GM18499 (cell line): Measurements from ENCODE around the gene FBXL17.

ENCODE experiments used
- ATAC-seq: cut with Tn5 transposase; IDR thresholded peaks from one replicate; pipeline ENCODE4 v1.9.1; 2021; ENCODE audit warnings: moderate number of reproducible peaks; ENCODE audit not compliant: insufficient read depth, unreplicated experiment

FBXL17 gene

GRCh38 chr5:108109059-108109458, 272.8 kb downstream of the FBXL17 start:
- no peak for ATAC-seq

DNA sequence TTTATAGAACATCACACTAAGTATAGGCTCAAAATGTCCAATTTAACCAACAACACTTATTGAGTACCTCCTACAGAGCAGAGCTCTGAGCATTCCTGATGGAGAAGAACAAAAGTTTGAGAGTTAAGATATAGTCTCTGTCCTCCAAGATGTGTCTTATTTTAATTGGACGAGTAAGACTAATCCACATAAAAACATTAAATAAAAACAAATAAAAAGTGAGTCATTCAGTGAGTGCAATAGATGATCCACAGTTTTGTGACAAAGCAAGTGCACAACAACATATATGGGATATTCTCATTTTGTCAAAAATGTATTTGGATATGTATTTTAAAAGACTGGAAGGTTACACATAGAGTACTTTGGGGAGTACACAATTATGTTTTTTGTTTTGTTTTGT, 277.4 kb downstream of the FBXL17 start:
- no peak for ATAC-seq

- no peak for ATAC-seq
Measured at GRCh38 chr5:108102463-108102862, 279.4 kb downstream of the FBXL17 start.

GRCh38 chr5:108101821-108102220, 280.1 kb downstream of the FBXL17 start:
- ATAC-seq, result no peak

DNA sequence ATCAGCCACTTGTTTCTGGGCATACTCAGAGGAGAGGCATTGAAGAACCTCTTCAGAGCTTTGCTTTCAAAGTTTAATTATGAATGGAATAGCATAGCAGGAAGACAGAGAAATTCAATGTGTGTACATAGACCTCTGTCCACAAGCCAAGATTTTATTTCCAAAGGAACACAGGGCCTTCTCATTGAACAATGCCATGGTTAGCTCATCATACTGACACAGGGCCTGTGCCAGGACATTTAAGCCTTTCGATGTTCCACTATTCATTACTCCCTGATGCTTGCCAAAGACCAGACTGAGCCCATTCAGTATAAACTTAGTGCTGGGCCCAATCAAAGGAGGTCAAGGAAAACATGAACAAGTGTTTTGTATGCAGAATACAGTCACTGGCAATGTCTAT, 280.8 kb downstream of the FBXL17 start:
- ATAC-seq, result no peak

DNA sequence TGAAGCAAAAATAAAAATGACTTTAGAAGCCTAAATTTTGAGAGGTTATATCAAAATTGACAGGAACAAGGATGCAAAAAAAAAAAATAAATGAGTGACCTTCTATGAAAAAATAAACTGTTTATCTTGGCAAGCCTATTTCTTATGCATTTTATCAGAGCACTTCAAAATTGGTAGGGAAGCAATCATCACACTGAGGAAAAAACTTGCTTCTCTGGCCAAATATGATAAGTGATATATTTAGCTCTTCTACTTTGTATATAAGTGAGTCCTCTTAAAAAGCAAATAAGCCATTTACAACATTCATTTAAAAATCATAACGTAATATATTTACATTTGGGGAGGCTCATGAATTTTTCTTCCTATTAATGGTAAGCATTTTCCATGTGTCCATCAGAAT, 287.1 kb downstream of the FBXL17 start:
- ATAC-seq, result no peak

DNA sequence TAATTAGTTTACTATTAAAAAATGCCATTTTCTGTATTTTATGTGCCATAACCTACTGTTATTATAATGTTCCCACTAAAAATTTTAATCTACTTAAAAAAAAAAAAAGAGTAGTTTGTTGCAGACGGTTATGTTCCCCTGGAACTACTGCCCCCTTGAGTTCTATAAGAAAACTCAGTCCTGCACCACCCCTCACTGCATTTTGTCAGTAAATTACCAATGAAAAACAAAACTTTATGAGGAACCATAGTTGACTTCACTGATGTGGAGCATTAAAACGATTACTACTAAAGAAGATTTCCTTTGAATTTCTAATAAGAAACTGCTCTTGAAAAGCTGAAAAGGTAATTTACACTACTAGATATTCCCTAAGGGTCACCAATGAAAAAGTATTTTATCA, 288.7 kb downstream of the FBXL17 start:
- ATAC-seq, result no peak

- no peak for ATAC-seq
Measured at GRCh38 chr5:108090946-108091345, 291.0 kb downstream of the FBXL17 start.

- no peak for ATAC-seq
Measured at GRCh38 chr5:108084105-108084504, 297.8 kb downstream of the FBXL17 start.

- no peak for ATAC-seq
Measured at GRCh38 chr5:108083232-108083631, 298.7 kb downstream of the FBXL17 start.

DNA sequence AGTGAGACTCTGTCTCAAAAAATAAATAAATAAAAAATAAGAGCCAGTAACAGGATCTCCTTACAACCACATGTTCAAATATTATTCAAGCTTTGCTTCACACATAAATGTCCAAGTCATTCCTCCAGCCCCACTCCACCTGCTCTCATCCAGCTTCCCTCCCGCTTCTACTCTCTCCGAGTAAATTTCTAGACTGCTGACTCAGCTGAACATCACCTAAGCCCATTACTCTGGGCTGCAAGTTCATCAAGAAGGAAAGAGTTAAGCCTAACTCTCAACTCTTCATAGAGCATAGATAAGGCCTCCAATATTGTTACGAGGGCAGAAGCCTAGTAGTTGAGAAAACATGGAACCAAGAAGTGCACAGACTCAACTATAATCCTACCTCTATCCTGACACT, 300.2 kb downstream of the FBXL17 start:
- no peak for ATAC-seq

GRCh38 chr5:108079753-108080152, 302.1 kb downstream of the FBXL17 start:
- ATAC-seq, result no peak

DNA sequence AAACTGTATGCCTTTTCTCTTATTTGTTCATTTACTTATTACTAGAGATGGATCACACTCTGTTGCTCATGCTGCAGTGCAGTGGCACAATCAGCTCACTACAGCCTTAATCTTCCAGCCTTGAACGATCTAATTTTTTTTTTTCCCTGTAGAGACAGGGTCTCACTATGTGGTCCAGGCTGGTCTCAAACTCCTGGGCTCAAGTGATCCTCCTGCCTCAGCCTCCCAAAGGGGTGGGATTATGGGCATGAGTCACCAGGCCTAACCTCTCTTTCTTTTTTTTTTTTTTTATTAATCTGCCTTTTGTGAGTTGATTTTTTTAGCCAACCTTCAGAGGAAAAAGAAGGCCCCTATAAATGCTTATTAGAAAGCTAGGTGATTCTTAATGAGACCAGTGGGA, 303.0 kb downstream of the FBXL17 start:
- ATAC-seq, result no peak

DNA sequence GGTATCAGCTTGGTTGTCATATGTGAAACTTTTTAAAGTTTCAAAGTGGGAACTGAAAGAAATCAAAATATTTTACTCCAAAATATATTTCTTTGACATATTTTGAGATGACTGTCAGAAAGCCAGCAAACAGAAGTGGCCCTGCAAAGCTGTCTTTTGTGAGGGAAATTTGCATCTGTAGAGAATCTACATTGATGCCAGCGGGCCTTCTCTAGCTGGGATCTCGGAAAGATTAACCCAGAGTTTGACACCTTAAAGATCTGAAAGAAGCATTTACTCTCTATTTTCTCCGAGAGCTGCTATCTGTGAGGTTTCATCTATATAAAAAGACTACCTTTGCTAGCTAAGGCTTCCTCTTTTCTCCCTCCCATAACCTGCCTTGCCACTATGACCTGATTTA, 303.6 kb downstream of the FBXL17 start:
- no peak for ATAC-seq

DNA sequence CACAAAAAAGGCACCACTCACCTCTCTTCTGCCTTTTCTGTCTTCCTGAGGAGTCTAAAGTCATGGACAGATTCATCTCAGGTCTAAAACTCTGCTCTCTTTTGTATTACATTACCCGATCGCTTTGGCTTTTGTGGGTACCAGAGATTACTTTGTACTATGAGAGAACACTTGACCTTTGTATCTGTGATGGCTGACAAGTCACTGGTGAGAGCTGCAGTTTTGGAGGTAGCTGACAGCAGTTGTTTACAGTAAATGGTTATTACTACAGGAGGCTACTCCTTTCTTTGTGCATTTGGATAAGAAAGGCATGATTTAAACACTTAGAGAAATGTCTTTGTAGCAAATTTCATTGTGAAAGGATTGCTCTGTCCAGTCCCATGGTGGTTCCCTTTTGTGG, 307.3 kb downstream of the FBXL17 start:
- ATAC-seq, result no peak

DNA sequence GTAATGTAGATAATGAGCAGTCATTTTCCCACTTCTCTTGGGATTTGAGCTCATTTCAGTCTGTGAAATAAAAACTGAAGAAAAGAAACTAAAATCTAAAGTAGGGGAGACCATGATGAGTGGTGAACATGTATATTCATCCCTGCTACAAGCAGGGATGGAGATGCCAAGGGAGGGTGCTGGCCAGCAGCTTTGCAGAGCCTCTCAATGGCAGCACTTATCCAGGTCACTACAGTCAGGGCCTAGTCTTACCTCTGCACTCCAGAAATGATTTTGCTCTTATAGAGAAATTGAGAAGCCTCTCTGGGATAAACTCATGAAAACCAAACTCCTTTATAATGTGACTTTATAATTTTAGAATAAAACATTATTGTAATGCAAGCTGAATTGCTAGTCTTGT, 317.6 kb downstream of the FBXL17 start:
- no peak for ATAC-seq

- ATAC-seq, result no peak
Measured at GRCh38 chr5:108061941-108062340, 320.0 kb downstream of the FBXL17 start.

- ATAC-seq, result no peak
Measured at GRCh38 chr5:108060340-108060739, 321.6 kb downstream of the FBXL17 start.

GRCh38 chr5:108059334-108059733, 322.6 kb downstream of the FBXL17 start:
- ATAC-seq, result no peak

DNA sequence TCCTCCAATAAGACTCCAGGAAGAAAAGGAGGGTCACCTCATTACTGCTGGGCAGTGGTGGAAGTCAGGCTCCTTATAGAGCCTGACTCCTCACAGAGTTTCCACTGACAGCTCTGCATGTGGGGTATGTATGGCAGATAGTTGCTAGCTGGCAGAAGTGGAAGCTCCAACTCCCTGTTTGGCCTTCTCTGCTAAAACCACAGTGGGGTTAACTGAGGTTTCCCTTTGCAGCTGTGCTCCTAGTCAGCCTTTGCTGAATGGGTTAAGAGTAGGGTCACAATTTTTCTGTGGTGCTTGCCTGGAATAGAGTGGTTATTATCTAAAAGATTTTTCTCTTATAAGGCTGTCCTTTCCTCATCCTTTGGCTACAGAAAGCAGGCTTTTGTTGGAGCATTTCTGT, 327.5 kb downstream of the FBXL17 start:
- no peak for ATAC-seq

DNA sequence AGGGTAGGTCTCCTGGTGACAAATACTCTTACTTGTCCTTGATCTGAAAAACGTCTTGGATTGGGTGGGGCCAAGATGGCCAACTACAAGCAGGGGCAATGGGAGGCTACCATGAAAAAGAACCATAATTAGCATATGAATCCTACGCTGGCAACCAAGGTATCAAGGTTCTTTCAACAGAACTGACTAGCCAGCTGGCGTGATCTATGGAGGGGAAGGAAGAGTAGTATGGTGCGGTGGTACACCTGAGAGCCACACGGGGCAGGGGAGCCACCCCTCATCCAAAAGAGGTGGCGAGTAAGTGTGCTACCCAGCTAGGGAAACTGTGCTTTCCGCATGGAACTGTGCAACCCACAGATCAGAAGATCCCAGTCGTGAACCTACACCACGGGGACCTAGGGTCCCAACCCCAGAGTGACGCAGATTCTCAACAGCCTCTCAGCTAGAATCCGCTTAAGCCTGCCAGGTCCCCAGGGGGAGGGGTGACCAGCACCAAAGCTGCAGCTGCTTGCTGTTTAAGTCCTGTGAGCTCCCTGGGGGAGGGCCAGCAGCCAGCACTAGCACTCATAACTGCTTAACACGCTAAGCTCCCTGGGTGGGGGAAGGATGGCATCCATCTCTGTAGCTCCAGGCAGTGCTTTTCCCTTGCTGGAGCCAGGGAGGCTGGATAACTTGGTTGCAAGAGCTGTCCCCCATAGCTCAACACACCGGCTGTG, 334.8 kb downstream of the FBXL17 start:
- ATAC-seq, result no peak

- ATAC-seq, result no peak
Measured at GRCh38 chr5:108036482-108036881, 345.4 kb downstream of the FBXL17 start.

DNA sequence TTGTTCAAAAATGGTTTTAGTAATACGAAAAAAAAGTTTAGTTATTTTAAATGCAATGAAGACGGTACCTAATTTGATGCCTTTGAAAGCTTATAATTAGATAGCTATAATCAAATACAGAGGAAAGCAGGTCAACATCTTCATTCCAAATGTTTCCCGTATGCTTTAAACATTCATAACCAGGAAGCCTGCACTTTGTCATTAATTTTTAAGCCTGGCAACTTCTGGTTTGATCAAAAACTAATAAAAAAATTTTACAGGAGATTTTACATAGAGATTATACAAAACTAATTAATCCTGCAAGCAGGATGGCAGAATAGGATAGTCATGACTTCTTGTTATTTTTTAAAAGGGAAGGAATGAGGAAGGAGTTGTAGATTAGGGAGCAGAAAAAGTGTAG, 353.0 kb downstream of the FBXL17 start:
- no peak for ATAC-seq
